Subcutaneous adipose tissue (tissue), 4 donors: ENCODE data around the gene DNAJB4. TPM values are rescaled to one million over a fixed set of nuclear protein-coding genes. Genes with fewer than 3 reads are reported as not detected.

Experiments
- total RNA-seq, 4 donors: library from RNA; depleted of rRNA; stranded (reverse); fragments of >200 nt; gene quantifications; one replicate each; pipeline ENCODE4 v1.1.0, GENCODE V29; 2016
- TF ChIP-seq, protein P1 (sequence below): fragments of 450-650 bp; IDR thresholded peaks from one replicate; pipeline ENCODE4 v1.5.1; 2016; ENCODE audit warnings: low read depth, mild to moderate bottlenecking, control low read depth, antibody characterized with exemption, moderate library complexity

The DNAJB4 gene
- total RNA-seq, 4 donors from 2014 or later = 25.7 to 54.0 (median 33.3) TPM

DNA sequence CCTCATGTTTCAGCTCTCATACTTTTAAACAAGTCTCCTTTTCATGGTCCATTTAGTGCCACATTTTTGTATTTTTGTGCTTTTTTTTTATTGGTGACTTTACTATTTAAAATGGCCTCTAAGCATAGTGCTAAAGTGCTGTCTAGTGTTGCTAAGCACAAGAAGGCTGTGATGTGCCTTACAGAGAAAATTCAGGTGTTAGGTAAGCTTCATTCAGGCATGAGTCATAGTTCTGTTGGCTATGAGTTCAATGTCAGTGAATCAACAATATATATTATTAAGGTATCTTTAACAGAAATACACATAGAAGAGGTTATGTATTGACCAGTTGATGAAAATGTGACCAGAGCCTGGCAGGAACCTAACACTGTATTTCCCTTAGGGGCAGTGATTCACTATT, 13.1 kb upstream of the DNAJB4 start:
- TF ChIP-seq, protein P1, sequence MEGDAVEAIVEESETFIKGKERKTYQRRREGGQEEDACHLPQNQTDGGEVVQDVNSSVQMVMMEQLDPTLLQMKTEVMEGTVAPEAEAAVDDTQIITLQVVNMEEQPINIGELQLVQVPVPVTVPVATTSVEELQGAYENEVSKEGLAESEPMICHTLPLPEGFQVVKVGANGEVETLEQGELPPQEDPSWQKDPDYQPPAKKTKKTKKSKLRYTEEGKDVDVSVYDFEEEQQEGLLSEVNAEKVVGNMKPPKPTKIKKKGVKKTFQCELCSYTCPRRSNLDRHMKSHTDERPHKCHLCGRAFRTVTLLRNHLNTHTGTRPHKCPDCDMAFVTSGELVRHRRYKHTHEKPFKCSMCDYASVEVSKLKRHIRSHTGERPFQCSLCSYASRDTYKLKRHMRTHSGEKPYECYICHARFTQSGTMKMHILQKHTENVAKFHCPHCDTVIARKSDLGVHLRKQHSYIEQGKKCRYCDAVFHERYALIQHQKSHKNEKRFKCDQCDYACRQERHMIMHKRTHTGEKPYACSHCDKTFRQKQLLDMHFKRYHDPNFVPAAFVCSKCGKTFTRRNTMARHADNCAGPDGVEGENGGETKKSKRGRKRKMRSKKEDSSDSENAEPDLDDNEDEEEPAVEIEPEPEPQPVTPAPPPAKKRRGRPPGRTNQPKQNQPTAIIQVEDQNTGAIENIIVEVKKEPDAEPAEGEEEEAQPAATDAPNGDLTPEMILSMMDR = no peak

DNA sequence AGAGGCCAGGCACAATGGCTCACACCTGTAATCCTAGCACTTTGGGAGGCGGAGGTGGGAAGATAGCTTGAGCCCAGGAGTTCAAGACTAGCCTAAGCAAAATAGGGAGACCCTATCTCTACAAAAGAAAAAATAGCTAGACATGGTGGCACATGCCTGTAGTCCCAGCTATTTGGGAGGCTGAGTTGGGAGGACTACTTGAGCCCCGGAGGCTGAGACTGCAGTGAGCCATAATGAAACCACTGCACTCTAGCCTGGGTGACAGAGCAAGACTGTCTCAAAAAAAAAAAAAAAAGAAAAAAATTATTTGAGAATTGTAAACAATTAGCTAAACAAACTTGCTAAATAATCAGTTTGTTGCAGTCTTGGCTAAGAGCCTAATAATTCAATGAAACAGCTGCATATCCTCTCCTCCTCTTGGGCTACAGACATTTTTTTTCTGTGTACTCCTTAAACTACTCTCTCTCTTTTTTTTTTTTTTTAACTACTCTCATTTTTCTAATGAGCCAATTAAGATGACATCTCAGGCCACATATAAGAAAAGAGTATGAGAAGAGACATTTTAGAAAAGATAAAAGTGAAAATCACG, 10.5 kb upstream of the DNAJB4 start:
- TF ChIP-seq, protein P1 = no peak

DNA sequence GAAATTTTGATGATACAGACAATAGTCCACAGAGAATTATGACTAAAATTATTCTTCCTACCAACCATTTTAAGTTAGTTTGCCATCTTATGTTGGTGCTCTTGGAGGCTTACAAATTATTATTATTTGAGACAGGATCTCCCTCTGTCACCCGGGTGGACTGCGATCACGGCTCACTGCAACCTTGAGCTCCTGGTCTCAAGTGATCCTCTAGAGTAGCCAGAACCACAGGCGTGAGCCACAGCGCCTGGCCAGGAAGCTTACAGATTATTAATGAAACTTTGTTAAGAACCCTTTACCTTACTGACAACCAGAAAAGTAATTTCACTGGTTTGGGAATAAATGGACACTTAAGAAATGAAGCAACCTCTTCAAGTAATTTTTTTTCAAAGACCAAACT, 8.0 kb upstream of the DNAJB4 start:
- TF ChIP-seq, protein P1 = no peak

DNA sequence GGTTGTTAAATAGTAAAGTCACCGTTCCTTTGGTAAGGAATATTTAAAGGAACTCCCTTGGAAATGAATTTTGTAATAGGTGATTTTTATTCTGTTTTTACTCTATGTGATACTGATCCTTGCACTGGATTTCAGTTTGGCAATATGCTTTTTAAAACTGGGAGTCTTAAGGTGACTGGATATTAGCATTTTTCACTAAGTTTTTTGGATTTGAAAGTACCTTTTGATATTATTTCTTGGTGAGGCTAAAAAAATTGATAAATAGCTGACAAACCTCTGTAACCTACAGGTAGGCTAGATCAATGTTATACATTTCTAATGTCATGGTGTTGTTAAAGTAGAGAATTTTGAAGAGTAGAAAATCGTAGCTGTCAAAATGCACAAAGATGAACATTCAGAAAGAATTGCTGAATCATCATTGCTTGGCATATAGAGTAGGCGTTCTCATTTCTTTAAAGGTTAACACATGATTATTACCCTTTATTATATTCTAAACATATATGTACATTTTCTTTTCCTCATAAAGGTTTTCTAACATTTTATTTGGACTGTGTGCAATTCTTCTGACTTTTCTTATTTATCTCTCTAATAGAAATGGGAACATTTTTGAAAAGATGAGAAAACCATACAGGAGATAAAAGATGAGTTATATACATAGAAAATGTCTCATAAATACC, 1.5 kb upstream of the DNAJB4 start:
- TF ChIP-seq, protein P1 = no peak

DNA sequence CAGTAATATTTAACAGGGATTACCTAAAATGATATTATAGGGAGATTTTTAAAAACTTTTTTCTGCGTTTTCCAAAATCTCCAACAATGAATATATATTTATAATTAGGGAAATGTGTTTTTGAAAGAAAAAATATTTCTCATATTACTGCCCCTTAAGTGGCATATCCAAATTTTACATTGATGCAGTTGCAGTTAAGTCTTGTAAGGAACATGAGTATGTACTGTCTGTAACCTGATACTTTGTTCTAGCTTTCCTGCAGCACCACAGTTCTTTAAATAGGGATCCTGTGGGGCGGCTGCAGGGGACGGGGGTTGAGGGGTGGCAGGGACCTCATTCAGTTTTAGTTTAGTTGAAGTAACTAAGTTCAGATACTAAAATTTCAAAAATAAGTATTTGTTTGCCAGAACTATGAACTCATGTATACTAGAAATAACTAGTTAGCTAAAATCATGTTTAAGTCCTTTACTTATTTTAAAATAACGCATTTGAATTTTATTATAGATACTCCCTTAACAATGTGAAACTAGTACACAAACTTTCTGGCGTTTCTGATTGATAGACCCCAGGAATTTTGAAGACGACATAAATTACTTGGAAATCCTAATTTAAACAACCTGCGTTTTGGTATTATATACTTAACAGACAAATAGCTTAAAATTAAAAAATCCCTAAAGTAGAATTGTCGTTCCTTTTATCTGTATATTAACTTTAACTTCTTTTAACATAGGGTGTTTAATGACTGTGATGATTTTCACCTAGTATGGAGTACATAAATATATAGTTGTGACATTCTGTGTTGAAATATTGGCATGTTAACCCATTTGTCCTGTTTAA, 639 bp upstream of the DNAJB4 start:
- TF ChIP-seq, protein P1 = no peak

DNA sequence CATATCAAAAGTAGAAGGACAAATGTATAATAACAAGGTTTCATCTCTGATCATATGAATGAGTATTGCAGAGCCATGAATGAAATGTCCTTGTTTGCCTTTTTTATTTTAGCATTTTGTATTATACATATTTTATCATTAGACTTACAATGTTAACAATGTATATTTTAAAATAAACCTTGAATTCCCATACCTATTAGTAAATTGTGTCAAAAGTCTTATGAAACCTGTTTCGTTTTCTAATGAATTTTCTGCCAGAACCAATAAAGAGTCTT, 646 bp downstream of the DNAJB4 start:
- TF ChIP-seq, protein P1 = no peak

DNA sequence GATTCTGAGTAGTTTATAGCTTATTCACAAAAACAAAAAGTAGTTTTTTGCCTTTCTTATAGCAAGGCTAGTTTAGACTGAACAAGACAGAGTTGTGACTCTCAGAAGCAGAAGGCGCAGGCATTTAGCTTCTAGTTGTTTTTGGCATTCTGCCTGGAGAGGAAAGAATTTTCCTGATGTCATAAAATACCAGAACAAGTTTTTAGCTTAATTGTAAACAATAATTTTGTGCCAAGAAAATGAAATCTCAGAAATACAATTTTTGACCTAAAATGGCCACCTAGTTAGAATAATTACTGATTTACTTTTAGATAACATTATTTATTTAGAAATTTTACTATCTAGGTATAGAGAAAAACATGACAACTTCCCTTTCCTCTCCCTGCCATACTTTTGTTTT, 1.0 kb downstream of the DNAJB4 start:
- TF ChIP-seq, protein P1 = no peak
